ENCODE results near the gene CNBP. TPM values are rescaled to one million over a fixed set of nuclear protein-coding genes. Genes with fewer than 3 reads are reported as not detected.

Gene CNBP
- total and polyA plus RNA-seq, 4 donors: 292 to 390 (median 327) TPM

- TF ChIP-seq CTCF (IDR thresholded peaks at IDR 0.05; ENCODE audit: control extremely low read depth, extremely low read depth): no peak
- DNase-seq: no peak
- WGBS, 2 donors: 79 to 89% methylated on average over 5 of the region's 5 CpGs
- Histone ChIP-seq H3K36me3 (ENCODE audit: control insufficient read depth in 4 of 4, insufficient read depth in 4 of 4, low read length in 4 of 4) (peaks cover 30 to 59% (median 42%) of the 10 kb centered on the region in 4 donors), H3K27me3 (ENCODE audit: control insufficient read depth in 3 of 3, insufficient read depth in 3 of 3, low read length in 2 of 3) (no peaks in the 10 kb centered on the region), H3K9me3 (ENCODE audit: control insufficient read depth in 4 of 4, insufficient read depth in 3 of 4, low read length in 3 of 4) (no peaks in the 10 kb centered on the region), H3K4me1 (ENCODE audit: control insufficient read depth in 5 of 5, insufficient read depth in 5 of 5, low read length in 5 of 5) (no peaks in the 10 kb centered on the region), H3K27ac (ENCODE audit: low read depth in 1 of 2, low read length in 1 of 2) (no peak overlapping the region), H3K9ac (ENCODE audit: insufficient read depth in 1 of 2, low read length in 2 of 2) (no peak overlapping the region), H3K4me3 (no peak overlapping the region)
- ATAC-seq (ENCODE audit: insufficient read depth, low FRiP score): no peak
Observed at GRCh38 chr3:129132097-129132866, 51.4 kb downstream of the CNBP start.

- H3K9ac ChIP-seq (ENCODE audit: insufficient read depth in 1 of 2, low read length in 2 of 2): no peak overlapping the region
- no peaks in the 10 kb centered on the region for H3K27me3 ChIP-seq (ENCODE audit: control insufficient read depth in 3 of 3, insufficient read depth in 3 of 3, low read length in 2 of 3)
- DNase-seq (no peak), ATAC-seq (ENCODE audit: insufficient read depth, low FRiP score) (no peak)
- no peaks in the 10 kb centered on the region for H3K9me3 ChIP-seq (ENCODE audit: control insufficient read depth in 4 of 4, insufficient read depth in 3 of 4, low read length in 3 of 4)
- H3K36me3 ChIP-seq (ENCODE audit: control insufficient read depth in 4 of 4, insufficient read depth in 4 of 4, low read length in 4 of 4): peaks cover 30 to 66% (median 41%) of the 10 kb centered on the region in 4 donors
- WGBS, 2 donors: 86 to 92% methylated on average over 2 of the region's 2 CpGs
- H3K4me3 ChIP-seq: no peak overlapping the region
- no peak for TF ChIP-seq CTCF (IDR thresholded peaks at IDR 0.05; ENCODE audit: control extremely low read depth, extremely low read depth)
- H3K27ac ChIP-seq (ENCODE audit: low read depth in 1 of 2, low read length in 1 of 2): no peak overlapping the region
- no peaks in the 10 kb centered on the region for H3K4me1 ChIP-seq (ENCODE audit: control insufficient read depth in 5 of 5, insufficient read depth in 5 of 5, low read length in 5 of 5)
Observed at GRCh38 chr3:129131465-129132088, 52.1 kb downstream of the CNBP start.

GRCh38 chr3:129130291-129130813 is 53.3 kb downstream of the CNBP start:
- Histone ChIP-seq H3K36me3 (ENCODE audit: control insufficient read depth in 4 of 4, insufficient read depth in 4 of 4, low read length in 4 of 4) (peaks cover 30 to 66% (median 41%) of the 10 kb centered on the region in 4 donors), H3K27me3 (ENCODE audit: control insufficient read depth in 3 of 3, insufficient read depth in 3 of 3, low read length in 2 of 3) (no peaks in the 10 kb centered on the region), H3K4me3 (no peak overlapping the region), H3K4me1 (ENCODE audit: control insufficient read depth in 5 of 5, insufficient read depth in 5 of 5, low read length in 5 of 5) (no peaks in the 10 kb centered on the region), H3K27ac (ENCODE audit: low read depth in 1 of 2, low read length in 1 of 2) (no peak overlapping the region), H3K9ac (ENCODE audit: insufficient read depth in 1 of 2, low read length in 2 of 2) (no peak overlapping the region), H3K9me3 (ENCODE audit: control insufficient read depth in 4 of 4, insufficient read depth in 3 of 4, low read length in 3 of 4) (no peaks in the 10 kb centered on the region)
- no peak for TF ChIP-seq CTCF (IDR thresholded peaks at IDR 0.05; ENCODE audit: control extremely low read depth, extremely low read depth)
- 92 to 98% methylated on average over 13 of the region's 13 CpGs for WGBS, 2 donors
- DNase-seq (no peak), ATAC-seq (ENCODE audit: insufficient read depth, low FRiP score) (no peak)
